ENCODE results near the gene CFAP46.

- TF ChIP-seq EZH2 (IDR thresholded peaks at IDR 0.05; ENCODE audit: insufficient read depth, low read length) = no peak
- TF ChIP-seq, protein P1, sequence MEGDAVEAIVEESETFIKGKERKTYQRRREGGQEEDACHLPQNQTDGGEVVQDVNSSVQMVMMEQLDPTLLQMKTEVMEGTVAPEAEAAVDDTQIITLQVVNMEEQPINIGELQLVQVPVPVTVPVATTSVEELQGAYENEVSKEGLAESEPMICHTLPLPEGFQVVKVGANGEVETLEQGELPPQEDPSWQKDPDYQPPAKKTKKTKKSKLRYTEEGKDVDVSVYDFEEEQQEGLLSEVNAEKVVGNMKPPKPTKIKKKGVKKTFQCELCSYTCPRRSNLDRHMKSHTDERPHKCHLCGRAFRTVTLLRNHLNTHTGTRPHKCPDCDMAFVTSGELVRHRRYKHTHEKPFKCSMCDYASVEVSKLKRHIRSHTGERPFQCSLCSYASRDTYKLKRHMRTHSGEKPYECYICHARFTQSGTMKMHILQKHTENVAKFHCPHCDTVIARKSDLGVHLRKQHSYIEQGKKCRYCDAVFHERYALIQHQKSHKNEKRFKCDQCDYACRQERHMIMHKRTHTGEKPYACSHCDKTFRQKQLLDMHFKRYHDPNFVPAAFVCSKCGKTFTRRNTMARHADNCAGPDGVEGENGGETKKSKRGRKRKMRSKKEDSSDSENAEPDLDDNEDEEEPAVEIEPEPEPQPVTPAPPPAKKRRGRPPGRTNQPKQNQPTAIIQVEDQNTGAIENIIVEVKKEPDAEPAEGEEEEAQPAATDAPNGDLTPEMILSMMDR (IDR thresholded peaks at IDR 0.05; ENCODE audit: insufficient read depth, low read depth, low read length) = no peak
Measured at GRCh38 chr10:132929480-132929879, 12.9 kb downstream of the CFAP46 start.

Measured in astrocyte (in vitro differentiated cells and primary cell).